OCI-LY3 (cell line): ENCODE results near the gene WNT9A.

Experiments
- EZH2phosphoT487 ChIP-seq: fragments of 200-600 bp; shearing (Covaris generic); IDR thresholded peaks from 2 replicates; pipeline ENCODE4 v1.6.1; 2018; ENCODE audit warnings: antibody characterized with exemption, mixed run types, low read depth
- TF ChIP-seq, protein P1 (sequence below): fragments of 200-600, 300-600 bp; sonication (generic); IDR thresholded peaks from 2 replicates; pipeline ENCODE4 v1.5.1; 2014; ENCODE audit warnings: antibody characterized with exemption, low read length, low read depth

DNA sequence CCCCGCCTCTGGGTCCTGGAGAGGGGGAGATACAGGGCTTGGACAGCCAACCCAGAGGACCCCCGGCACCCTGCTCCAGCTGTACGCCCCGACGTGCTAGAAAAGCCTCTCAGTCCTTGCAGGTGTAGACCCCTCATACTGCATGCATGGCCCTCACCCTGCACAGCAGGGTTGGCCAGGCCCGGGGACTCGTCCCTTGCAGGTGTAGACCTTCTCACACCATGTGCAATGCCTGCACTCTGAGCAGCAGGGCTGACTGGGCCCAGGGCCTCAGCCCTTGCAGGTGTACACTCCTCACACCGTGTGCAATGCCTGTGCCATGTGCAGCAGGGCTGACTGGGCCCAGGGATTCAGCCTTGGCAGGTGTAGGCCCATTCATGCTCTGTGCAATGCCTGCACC lies 26.8 kb downstream of the WNT9A start:
- TF ChIP-seq, protein P1, sequence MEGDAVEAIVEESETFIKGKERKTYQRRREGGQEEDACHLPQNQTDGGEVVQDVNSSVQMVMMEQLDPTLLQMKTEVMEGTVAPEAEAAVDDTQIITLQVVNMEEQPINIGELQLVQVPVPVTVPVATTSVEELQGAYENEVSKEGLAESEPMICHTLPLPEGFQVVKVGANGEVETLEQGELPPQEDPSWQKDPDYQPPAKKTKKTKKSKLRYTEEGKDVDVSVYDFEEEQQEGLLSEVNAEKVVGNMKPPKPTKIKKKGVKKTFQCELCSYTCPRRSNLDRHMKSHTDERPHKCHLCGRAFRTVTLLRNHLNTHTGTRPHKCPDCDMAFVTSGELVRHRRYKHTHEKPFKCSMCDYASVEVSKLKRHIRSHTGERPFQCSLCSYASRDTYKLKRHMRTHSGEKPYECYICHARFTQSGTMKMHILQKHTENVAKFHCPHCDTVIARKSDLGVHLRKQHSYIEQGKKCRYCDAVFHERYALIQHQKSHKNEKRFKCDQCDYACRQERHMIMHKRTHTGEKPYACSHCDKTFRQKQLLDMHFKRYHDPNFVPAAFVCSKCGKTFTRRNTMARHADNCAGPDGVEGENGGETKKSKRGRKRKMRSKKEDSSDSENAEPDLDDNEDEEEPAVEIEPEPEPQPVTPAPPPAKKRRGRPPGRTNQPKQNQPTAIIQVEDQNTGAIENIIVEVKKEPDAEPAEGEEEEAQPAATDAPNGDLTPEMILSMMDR: no peak
- TF ChIP-seq EZH2phosphoT487: no peak
